HG03025 (cell line): Measurements from ENCODE around the gene FAM53B.
"Not testable (repeated sequence)": the region's sequence is repeated elsewhere in the genome, so short reads cannot be mapped to it uniquely, and the experiment has no call there.

Experiments used
- ATAC-seq: cut with Tn5 transposase; IDR thresholded peaks from one replicate; pipeline ENCODE4 v1.9.1; 2021; ENCODE audit warnings: mild to moderate bottlenecking, moderate library complexity; ENCODE audit not compliant: unreplicated experiment, low FRiP score

Gene FAM53B

DNA sequence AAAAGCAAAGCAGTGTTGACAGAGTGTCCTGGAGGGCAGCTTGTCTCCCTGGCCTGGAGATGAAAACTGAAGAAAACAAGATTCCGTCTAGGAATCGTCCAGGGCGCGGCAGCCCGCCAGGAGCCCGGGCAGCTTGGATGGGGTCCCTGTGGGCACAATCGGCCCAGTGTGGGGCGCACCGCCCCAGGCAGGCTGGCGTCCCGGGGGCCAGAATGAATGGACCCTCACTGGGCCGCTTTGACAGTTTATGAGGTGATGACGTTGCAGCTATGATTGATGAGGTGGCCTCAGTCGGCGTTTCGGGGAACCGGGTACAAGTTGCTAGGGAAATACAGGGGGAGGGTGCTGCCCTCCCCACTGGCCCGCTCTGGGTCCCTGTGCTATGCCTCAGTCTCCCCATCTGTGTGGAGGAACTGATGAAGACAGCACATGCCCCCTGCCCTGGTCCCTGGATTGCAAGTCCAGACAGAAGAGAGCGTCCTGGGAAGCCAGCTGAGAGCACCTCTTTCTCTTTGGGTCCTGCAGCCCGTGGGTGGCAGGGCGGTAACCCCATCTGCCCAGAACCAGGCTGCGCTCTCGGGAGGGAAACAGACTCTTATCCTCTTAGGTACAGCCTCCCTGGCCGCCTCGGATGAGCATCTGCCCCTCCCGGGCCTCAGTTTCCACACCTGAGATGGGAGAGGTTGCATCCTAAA is 151.3 kb downstream of the FAM53B start:
- ATAC-seq, result no peak

DNA sequence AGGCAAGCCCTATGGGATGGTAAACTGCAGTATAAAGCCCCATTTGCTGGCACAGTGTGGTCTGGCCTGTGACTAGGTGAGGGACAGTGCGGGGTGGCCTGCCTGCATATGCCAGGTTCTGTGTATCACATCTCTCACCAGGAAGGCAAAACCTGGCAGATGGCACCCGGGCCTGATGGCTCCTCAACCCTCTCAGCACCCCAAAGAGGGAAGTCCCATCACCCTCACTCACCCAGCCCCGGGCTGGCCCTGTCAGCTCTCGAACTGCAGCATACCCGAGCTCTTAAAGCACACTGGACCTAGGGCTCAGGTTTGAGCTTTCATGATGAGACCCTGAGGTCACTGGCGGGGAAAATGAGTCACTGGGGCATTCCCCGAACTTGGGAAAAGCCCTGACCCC is 152.1 kb downstream of the FAM53B start:
- ATAC-seq, result no peak

DNA sequence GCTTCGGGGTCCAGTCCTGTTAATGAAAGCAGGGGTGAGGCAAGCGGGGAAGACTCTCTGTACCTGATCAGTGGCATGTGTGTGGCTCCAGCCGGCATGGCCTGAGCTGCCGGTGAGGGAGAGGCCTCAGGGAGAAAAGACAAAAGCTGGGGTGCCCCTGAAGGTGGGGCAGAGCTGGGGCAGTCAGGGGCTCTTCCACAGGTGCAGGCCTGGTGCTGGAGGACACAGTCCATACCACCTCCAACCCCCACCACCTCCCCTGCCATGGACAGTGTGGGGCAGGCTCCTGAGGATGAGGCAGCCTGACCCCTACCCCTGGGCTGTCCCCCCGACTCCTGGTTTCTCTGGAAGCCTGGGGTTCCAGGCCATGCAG is 153.1 kb downstream of the FAM53B start:
- ATAC-seq, result no peak

DNA sequence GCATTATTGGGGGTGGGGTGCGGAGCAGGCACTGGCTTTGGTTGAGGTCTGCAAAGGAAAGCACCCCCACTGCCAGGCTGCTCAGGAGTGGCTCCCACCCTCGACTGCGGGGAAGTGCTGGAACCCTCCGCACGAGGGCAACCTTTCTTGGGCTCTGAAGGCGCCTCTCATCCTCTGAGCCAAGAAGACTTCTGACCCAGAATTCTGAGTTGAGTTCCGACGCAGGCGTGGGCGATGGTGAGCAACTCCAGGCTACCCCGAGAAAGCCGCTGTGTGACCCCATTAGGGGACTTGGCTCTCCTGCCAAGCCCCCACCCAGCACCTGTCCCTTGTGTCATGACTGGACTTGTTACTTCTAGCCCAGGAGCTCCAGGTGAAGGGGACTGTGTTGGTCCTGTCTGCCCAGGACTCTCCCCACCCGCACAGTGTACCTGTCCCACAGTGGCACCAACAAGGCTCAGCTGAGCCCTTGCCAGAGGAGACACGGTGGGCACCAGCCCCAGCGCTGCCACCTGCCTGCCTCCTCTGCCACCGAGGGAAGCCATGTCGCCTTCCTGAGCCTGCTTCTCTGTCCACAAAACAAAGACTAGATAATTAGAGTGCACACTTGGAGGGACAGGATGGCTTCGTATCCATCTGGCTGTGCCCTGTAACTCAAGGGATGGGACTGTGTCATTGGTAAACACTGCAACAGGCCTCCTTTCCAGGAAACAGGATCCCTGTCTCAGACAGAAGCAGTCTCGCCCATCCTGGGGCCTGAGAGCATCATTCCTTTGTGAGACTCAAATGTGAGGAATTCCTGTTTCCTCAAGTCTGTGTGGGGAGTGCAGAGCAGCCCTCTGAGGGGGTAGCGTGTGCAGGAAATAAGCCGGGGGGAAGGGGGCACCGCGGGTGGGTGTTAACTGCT is 153.7 kb downstream of the FAM53B start:
- ATAC-seq, result no peak

DNA sequence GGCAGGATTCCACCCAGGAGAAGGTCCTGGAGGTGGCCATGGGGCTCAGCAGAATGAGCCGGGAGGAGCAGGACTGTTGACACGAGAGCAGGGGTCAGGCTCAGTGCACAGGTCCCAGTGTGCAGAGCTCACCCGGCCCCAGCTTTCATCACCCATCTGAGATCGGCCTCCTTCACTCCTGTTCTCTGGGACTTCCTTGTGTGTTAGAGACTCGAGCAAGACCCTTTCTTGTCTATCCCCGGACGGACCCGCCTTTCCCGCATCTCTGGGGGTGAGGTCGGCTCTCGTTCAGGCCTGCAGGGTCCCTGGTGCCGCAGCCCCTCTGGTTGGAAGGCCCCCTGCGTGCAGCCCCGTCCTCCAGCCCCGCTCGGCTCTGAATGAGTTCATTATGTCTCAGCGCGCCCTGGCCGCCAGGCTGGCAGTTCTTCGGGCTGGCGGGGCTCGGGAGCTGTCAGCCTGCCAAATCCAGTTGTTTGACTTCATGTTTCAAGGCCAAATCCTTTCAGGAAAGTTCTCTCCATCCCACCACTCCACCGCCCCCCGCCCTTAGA is 154.6 kb downstream of the FAM53B start:
- no peak for ATAC-seq

DNA sequence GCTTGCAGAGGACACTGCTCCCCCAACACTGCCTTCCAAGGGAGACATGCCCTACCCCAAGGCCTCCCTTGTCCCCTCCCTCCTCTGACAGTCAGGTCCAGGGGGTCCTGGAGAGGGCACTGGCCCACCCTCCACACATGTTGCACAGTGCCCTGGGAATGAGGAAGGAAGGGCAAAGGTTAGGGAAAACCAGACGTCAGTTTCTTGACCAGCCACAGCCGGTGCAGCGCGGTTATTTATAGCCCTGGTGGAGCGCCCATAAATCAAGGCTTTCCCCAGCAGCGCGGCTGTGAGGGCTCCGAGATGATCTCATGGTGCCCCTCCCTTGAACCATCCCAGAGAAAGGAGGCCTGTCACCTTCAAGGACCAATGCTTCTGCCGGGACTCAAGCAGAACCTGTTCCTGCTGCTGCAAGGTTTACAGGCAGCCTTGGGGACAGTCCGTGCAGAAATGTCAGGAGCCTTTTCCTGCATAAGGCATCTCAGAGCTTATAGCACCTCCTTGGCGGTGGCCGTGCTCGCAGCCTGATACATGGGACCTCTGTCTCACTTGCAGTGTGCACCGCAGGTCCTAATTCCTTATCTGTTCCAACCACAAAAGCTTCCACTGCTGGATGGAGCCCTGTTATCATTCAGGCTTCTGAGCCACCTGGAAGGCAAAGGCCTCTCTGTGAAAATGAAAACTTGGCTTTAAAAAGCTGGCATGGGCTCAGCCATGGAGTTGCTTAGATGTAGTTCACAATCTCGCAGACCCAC is 155.3 kb downstream of the FAM53B start:
- no peak for ATAC-seq

DNA sequence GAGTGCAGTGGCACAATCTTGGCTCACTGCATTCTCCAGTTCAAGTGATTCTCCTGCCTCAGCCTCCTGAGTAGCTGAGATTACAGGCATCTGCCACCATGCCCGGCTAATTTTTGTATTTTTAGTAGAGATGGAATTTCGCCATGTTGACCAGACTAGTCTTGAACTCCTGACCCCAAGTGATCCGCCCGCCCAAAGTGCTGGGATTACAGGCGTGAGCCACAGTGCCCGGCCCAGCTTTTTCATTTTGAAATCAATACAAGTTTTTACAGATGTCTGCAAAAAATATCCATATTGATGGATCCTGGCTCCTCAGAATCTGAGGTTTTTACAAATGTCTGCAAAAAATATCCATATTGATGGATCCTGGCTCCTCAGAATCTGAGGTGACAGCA is 155.8 kb downstream of the FAM53B start:
- ATAC-seq, result not testable (repeated sequence)

DNA sequence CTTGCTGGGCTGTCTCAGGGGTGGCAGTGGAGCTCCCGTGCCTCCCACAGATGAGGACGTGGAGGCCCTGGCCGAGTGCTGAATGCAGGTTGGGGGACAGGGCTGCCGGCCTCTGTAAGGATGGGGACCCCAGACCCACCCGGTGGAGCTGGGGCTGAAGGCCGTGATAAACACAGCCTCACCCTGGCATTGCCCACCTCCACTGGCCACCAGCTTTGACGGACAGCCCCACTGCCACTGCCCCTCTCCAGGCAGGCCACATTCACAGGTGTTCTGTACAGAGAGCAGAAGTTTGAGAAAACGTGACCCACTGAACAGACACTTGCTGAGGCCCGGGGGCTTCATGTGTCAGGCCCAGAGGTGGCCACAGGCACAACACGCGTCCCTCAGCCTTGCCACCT is 156.4 kb downstream of the FAM53B start:
- ATAC-seq, result no peak

DNA sequence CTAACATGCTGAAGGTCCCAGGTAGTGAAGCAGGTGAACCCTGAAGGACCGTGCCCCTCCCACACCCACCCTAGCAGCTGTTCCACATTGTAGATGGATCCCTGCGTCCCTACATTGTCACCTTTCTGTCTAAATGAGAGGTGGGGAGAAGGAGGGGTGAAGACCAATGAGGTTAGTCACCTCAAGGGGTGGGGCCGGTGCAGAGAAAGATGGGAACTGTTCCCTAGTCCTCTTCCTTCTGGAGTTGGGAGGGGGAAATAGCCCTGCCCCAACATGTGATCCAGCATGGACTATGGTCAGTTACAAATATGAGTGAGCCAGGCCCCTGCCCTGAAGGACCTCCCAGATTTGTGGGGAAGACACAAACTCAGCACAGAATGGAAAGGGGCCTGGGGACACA is 158.0 kb downstream of the FAM53B start:
- no peak for ATAC-seq

DNA sequence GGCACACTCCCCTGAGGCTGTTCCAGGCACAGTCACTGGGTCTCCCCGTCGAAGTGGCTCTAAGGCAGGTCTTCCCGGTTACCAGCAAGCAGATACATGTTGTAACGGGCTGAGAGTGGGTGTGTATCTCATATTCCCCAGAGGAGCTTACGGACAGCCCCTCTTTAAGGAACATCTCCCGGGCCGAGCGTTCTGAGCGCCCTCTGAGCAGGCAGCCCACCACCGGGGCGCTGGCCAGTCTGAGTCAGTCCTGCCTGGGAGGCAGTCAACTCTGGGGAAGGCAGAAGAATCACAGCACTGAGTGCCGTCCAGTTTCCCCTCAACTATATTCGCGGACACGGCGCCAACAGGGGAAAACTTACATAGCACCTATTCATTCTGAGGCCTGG is 165.2 kb downstream of the FAM53B start:
- no peak for ATAC-seq

DNA sequence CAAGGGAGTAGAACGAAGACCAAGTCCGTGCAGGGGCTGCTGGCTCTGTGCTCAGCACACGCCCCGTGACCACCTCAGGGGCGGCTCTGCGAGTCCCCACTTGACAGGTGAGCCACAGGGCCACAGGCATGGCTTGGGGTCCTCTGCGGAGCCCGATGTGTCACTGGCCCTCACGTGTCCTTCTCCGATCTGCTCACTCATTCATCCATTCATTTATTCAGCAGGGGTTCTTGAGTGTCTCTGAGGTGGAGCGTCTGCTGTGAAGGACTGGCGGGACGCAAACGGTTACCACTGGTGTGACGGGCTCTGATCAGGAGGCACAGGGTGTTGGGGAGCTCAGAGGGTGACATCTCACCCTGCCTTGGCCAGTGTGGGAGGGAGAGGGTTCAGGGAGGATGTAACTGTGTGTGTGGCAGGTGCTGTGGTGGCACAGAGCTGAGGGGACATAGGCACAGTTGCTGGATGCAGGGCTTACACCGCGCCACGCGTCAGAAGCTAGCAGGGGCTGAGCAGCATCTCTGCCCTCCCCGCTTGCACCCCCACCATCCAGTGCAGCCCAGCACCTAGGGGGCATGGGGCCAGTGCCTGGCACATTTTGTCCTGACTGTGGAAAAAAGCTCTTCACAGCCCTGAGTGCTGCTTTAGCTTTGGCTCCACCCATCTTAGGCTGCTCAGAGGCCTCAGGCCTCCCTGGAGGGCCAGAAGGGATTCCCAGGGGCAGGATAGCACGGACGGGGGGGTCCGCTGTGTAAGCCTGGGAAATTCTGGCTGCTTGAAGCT is 165.8 kb downstream of the FAM53B start:
- no peak for ATAC-seq

DNA sequence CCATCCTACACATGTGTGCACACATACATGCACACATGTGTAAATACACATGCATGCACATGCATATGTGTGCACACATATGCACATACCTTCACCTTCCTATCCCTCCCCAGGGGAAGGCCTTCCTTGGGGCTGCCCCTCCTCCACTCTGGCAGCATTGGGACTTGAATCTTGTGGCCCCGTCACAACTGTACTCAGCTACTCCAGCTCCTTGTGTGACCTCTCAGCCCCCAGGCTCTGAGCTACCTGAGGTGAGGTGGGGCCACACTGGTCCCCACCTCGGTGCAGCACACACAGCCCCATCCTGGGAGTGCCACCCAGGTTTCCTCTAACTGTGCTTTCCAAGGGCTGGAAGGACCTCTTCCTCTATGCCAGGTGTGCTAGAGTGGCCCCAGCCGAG is 166.5 kb downstream of the FAM53B start:
- no peak for ATAC-seq

DNA sequence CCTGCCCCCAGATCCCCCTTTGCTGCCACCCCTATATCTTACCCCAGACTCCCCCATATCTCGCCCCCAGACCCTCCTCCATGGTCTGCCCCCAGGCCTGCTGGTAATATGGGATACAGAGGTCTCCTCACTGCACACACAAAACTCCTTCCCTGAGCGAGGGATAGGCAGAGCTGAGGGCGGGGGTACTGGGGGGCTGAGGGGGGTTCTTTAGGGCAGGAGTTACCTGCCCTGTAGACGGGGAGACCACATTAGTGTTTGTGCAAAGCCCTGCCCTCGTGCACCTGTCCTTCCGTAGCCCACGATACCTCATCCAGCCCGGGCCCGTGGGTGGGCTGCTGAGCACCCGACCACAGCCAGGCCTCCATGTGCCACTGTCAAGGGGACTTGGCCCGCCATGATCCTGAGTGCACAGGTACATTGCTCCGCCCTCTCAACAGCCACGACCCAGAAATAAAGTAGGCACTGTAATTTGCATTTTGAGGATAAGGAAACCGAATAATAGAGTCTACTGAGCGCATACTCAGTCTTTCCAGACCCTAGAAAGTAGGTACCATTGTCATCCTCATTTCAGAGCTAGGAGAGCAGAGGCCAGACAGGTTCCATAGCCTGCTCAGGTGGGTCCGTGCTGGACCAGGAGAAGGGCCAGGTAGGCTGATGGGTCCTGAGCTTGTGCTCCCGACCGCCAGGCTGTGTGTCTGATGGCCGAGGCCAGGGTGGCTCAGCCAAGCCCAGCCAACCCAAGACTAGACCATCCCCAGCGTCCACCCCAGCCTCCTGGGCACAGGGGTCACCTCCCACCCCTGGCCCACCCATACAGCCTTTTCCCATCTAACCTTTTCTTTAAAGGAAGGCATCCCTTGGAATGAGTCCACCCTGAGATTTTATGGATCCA is 167.4 kb downstream of the FAM53B start:
- no peak for ATAC-seq

DNA sequence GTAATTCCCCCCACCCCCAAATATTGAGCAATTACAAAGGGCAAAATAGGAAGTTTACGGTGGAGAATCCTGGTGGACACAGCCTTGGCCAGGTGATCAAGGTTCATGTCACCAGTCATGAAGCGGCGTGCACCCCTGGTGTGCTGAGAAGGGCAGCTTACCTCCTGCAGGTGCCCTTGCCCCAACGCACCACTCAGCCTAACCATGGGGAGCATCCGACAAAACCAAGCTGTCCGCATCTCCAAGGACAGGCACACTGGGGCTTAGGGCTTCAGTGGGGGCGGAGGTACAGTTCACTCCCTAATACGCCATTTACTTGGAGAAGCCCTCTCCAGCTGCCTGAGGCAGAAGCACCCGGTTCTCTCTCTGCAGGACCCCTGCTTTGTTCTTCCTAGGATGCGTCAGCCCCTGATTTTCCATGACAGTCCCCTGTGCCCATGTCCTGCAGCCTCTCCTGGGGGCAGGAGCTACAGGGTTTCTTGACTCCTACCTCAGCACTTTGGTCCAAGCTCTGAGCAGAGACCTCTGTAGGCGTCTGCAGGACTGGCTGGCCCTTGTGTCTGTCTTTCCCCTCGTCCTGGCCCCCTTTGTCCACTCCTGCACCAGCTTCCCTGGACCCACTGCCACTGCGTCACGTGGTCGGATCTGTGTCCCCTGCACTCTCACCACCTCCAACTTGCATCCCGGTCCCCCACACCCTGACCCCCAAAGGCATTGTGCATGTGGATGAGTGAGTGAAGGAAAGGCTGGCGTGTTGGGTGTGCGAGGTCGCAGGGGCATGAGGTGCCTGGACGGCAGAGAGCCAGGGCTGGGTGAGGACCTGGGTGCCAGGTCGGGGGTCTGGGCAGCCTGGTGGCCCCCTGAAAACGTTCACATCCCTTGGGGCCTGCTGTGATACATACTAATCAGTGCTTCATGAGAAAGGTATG is 168.8 kb downstream of the FAM53B start:
- no peak for ATAC-seq

DNA sequence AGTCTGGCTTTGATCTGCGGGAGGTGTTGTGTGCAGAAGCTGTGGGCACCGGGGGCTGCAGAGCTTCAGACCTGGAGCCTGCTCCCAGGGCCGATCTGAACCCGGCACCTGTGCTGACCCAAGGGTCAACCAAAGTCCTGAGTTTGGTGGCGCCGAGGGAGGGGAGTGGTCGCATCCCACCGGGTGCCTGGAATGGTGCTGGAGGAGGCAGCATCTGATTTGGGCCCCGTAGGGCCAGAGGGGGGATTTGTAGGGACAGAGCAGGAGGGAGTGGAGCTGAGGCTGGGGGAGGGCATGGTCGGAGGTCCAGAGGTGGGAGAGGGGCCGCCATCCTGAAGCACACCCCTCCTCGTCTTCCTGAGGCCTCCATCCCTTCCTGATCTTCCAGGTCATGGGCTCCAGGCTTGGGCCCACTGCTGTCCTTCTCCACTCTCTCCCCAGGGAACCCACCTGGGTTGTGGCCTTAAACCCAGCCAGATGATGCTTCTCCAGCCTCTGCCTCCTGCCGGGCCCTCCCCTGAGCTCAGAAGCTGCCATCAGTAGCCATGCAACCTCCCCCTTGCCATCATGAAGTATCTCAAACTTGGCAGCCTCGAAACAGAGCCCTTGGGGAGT is 169.6 kb downstream of the FAM53B start:
- ATAC-seq, result no peak

DNA sequence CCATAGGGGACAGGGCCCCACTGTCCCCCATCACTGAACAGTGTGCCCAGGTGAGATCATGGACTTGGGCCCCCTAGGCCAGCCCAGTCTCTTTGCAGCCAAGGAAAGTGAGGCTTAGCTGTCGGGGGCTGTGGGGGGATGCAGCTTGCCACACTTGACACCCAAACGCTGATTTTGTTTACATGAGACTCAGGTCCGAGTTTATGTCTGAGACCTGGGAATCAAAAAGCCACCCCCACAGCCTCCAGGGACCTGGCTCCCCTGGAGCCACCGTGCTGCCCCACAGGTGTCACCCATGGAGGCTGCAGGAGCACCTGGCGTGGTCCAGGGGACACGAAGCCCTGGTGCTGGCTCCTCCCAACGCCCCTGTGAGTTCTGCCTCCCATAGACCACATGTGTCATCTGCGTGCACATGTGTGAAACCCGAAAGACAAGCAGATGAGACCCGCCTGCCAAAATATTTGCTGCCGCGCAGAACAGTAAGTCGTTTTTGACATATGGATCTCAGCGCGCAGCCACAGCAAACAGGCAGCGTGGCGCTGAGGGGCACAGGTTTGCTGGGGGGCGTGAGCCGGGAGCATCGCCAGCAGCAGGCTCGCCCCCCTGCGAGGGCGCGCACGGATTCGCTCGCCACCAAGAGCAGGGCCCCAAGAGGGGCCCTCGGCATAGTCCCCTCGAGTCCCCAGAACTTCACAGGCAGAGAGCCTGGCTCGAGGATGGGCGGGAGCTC is 170.3 kb downstream of the FAM53B start:
- ATAC-seq, result no peak

DNA sequence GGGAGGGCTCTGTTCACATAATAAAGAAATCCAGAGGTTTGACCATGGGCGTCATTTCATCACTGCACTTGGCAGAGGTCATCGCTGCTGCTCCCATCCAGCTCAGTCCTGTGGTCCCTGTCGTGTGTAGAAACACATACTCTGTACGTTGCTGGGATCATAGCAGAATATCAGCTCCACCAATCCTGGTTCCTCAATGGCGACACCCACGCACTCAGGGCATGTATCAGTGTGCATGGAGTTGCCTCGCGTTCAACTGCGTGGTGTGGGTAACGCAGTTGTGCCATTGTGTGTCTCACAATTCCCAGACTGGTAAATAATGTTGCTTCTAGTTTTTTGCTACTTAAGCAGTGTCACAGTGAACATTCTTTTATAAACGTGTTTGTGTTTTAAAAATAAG is 171.4 kb downstream of the FAM53B start:
- ATAC-seq, result no peak
